GM18907 (cell line): ENCODE results near the gene LHFPL4.

Experiments
- ATAC-seq: cut with Tn5 transposase; IDR thresholded peaks from one replicate; pipeline ENCODE4 v1.9.1; 2021; ENCODE audit warnings: mild to moderate bottlenecking, moderate library complexity; ENCODE audit not compliant: unreplicated experiment

Gene LHFPL4

DNA sequence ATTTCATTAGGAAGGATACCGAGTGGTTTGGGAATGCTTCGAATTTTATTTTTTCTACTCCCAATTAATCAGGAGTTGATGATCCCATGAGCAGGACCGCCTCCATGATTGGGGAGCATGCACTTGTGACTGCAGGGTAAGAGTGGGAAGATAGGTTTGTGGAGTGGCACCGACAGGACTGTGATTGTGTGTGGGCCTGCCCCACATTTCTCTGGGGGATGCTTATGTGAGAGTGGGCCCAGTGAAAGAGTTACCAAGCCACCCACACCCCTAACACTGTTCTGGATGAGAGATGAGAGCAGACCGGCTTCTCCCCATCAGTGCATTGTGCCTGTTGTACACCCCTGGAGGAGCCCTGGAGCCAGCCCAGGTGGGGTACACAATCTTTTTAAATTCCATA is 76.7 kb downstream of the LHFPL4 start:
- ATAC-seq = no peak

DNA sequence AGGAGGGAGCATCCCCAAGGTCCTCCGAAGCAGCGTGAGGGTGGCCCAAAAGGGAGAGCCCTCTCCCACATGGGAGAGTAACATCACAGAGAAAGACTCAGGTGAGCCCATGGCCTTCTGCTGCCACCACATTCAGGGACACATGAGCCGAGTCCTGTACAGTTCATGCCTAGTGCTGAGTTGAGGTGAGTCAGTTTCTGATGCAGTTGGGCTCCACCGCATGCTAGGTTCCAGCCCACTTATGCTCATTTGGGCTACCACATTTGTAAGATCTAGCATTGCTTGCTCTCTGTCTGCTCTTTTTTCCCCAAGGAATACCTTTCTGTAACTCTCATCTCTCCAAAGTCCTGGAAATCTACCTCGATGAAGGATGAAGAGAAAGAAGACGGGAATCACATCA is 79.1 kb downstream of the LHFPL4 start:
- ATAC-seq = no peak

DNA sequence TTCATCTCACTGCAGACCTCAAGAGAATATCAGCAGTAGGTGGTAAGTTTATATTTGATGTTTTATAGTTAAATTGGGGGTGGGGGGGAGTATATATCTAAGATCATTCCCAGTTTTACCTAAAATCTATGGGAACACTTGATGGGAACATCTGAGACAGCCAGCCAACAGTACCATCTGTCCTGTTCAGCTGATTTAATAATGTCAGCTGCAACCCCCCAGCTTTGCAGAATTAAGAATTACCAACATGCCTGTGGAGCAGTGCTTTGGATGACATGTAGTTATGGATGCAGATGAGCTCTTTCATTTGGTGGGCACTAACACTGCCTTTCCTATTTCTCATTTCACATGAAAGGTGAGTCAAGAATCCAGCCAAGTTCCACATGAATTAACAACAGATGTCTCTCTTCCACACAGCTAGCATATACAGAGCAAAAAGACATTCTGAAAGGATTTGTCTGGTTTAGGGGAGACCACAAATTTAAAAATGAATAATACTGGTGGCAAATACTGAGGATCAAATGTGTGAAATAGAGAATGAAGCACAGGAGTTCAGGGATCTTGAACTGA is 80.0 kb downstream of the LHFPL4 start:
- ATAC-seq = no peak

- no peak for ATAC-seq
Observed at GRCh38 chr3:9469986-9470385, 83.6 kb downstream of the LHFPL4 start.

- ATAC-seq = no peak
Observed at GRCh38 chr3:9468460-9468859, 85.2 kb downstream of the LHFPL4 start.

DNA sequence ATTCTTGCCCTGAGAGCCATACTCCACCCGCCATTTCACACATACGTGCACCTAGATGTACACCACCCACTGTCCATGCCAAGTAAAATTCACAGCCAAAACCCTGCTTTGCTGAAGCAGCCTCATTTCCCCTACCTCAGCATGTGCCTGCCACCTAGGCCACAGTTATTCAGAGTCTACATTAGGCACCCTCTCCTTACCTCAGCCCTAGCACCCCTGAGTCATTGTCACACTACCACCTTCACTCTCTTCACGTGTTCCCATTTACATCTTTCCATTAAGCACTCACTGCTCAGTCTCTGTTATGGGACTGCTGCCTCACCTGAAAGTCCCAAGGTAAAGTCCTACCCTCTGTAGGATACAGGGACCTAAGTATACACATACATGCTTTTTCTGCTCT is 86.2 kb downstream of the LHFPL4 start:
- no peak for ATAC-seq

- no peak for ATAC-seq
Observed at GRCh38 chr3:9455596-9456131, 98.0 kb downstream of the LHFPL4 start.

DNA sequence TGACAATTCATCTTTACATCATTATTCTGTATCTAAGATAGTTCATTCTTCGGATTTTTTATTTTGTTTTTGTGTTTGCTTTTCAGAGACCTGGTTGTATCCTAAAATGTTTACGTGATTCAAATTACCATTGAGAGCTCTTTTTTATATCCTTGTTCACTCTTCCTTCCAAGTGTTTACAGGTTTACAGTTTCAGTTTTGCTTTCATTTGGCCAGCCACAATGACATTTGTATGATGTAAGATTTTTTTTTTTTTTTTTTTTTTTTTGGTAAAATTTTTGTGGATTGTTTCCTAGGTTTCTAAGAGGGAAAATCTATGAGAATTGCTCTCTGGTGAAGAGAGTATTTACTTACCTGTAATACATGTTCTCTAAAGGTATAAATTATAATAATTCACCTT is 101.2 kb downstream of the LHFPL4 start:
- no peak for ATAC-seq

- ATAC-seq = no peak
Observed at GRCh38 chr3:9450991-9451390, 102.6 kb downstream of the LHFPL4 start.

- ATAC-seq = no peak
Observed at GRCh38 chr3:9450126-9450525, 103.5 kb downstream of the LHFPL4 start.

DNA sequence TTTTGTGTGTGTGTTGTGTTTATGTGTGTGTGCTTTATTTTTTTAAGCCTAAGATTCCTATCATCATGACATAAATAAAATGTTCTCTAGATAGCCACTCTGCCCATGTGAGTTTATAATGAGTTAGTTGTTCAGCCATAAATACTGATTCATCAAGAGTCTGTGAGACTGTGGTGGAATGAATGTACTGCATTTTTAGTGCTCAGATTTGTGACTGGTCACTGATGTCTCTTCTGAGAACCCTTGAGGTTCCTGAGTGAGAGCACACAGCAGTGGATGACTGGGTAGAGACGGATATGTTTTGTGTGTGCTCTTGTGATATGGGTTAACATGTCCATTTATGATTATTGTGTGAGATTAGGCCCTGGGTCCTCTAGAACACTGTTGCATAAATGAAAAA is 105.0 kb downstream of the LHFPL4 start:
- no peak for ATAC-seq
